GM12872 (cell line): ENCODE data around the gene PYGO2.

Source experiments
- TF ChIP-seq, protein P1 (sequence below): IDR thresholded peaks from 3 replicates; pipeline ENCODE4 v1.5.1; 2011; ENCODE audit warnings: low read depth, mild to moderate bottlenecking, low read length, moderate library complexity; ENCODE audit not compliant: insufficient read depth

PYGO2 gene

GRCh38 chr1:155002464-155003226 lies 41.1 kb upstream of the PYGO2 start, which contains the start of gene ZBTB7B:
ZBTB7B (plus strand) TSS chr1:155002802; CDS start chr1:155014661, 11,859 bp downstream.
- TF ChIP-seq, protein P1, sequence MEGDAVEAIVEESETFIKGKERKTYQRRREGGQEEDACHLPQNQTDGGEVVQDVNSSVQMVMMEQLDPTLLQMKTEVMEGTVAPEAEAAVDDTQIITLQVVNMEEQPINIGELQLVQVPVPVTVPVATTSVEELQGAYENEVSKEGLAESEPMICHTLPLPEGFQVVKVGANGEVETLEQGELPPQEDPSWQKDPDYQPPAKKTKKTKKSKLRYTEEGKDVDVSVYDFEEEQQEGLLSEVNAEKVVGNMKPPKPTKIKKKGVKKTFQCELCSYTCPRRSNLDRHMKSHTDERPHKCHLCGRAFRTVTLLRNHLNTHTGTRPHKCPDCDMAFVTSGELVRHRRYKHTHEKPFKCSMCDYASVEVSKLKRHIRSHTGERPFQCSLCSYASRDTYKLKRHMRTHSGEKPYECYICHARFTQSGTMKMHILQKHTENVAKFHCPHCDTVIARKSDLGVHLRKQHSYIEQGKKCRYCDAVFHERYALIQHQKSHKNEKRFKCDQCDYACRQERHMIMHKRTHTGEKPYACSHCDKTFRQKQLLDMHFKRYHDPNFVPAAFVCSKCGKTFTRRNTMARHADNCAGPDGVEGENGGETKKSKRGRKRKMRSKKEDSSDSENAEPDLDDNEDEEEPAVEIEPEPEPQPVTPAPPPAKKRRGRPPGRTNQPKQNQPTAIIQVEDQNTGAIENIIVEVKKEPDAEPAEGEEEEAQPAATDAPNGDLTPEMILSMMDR: no peak

DNA sequence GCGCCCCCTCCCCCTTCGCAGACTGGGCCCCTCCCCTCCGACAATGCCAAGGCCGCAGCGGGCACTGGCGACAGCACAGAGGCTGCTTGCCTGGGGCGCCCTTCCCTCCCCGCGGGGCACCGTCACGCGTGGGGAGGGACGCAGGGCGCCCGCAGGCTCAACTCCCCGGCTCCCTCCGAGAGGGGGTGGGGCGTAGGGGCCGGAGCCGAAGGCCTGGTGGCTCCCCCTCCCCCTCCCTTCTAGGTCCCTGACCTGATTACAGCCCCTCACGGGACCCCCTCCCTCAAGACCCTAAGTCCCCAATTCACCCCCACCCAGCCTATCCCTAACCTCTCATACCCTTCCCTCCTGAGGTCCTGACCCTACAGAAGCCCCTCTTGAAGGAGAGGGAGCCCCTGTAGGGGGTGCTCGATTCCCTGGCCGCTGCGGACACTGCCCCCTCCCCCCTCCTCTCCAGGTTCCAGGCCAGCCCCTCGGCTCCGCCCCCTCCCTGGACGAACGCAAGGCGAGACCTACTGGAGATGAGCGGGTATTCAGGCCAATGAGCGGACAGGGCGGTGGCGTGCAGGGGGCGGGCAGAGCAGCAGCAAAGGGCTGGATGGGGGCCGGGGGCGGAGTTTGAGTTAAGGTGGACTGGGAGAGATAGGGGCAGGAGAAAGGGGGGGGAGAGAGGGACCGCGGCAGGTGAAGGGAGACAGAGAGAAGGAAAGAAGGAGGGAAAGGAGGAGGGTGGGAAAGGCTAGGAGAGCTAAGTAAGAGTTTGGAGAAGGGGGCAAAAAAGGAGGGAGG lies 40.3 kb upstream of the PYGO2 start:
- TF ChIP-seq, protein P1: peak; percentile 45; the same call in 2 of the 3 replicates

GRCh38 chr1:155001425-155001674 lies 39.8 kb upstream of the PYGO2 start:
- TF ChIP-seq, protein P1: no peak

DNA sequence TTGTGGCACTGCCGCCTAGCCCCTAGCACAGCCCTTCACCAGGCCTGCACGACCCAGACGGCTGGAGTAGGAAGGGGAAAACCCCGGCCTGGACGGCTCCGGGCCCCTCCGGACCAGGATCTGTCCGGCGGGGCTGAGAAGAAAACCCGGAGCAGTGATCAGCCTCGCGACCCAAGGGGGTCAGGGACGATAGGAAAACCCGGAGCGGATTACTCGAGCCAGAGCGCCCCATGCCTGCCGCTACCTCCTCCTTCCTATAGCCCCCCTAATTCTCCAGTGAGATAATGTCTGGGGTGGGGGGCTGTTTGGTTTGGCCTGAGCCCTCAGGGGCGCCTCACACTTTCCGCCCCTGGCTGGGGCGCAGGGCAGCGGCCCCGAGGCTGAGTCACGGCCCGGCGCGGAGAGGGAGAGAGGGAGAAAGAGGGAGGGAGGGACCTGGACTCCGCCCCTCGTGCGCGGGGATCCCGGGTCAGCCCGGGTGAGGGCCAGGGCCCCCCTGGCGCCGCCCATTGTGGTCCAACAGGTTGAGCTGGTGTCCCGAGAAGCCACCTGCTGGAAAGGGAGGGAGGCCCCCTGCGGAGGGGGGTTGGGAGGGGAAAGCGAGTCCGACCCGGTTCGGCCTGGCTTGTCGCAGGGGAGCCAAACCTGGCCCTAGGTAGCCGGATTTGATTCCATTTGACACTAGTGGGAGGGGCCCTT lies 39.3 kb upstream of the PYGO2 start:
- TF ChIP-seq, protein P1: no peak

DNA sequence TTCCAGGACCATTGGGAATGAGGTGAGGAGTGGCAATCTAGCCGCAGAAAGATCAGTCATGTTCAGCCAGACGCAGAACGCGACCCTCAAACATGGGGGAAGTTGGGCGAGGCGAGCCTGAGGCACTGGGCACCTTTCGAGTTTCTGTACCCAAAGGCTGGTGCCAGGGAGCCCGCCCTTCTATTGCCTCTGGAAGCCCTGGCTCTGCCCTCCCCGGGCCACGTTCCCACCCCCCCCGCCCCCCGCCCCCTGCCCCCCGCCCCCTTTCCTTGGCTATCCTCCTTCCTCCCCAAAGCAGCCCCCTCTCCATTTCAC lies 38.8 kb upstream of the PYGO2 start:
- TF ChIP-seq, protein P1: no peak

DNA sequence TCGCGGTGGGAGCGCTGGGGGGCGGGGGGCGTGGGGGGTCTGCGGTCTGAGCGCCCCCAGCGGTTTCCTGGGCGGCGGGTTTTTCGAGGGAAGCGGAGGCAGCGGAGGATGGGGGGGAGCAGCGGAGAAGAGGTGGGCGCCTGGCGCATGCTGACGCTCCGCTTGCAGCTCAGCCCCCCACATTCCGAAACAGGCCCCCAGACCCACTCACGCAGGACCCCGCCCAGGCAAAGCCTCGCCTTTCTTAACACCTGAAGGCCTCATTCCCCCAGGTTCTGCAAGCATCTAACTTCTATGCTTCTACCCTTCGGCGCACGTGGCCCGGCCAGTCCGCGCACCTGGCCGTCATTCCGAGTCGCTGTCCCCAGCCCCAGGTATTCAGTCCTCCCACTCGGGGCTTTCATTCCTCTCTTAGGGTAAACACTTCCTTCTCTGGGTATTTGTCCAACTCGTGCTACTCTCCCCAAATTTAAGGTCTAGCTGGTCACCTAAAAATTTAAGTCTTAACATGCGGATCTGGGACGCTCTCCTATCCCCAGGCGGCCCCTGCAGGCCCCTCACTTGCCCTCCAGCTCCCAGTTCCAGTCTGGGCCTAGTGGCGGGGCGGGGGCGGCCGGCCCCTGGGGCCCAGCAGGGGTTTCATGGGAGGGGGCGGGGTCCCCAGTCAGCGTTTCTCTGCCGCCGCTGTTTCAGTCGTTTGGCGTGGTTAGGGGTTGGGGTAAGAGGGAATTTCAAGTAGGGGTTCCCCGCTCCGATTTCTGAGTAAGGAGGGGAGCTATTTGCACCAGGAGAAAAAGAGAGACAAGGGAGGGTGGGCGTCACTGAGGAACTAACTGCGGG lies 38.2 kb upstream of the PYGO2 start:
- TF ChIP-seq, protein P1: no peak
